GM19351 (cell line): ENCODE measurements around the gene MT1E.
"Not testable (repeated sequence)": the region's sequence is repeated elsewhere in the genome, so short reads cannot be mapped to it uniquely, and the experiment has no call there.

Experiments used
- ATAC-seq: cut with Tn5 transposase; IDR thresholded peaks from one replicate; pipeline ENCODE4 v1.9.1; 2021; ENCODE audit warnings: mild to moderate bottlenecking, moderate library complexity; ENCODE audit not compliant: unreplicated experiment

Gene MT1E

GRCh38 chr16:56625140-56625942 is at the start of gene MT1E:
Gene MT1E, plus strand, starts transcription at chr16:56625781. Its CDS starts 71 bp downstream, at chr16:56625852.
- peak; percentile 47 for ATAC-seq

GRCh38 chr16:56576585-56577299 is 48.8 kb upstream of the MT1E start:
- ATAC-seq = peak; percentile 96

- ATAC-seq = no peak
Measured at GRCh38 chr16:56577300-56577625, 48.3 kb upstream of the MT1E start.

- ATAC-seq = no peak
Measured at GRCh38 chr16:56580391-56581048, 45.1 kb upstream of the MT1E start.

GRCh38 chr16:56582911-56583310 is 42.7 kb upstream of the MT1E start:
- ATAC-seq = not testable (repeated sequence)

GRCh38 chr16:56583351-56584168 is 42.0 kb upstream of the MT1E start:
- ATAC-seq = no peak

GRCh38 chr16:56584276-56584675 is 41.3 kb upstream of the MT1E start:
- no peak for ATAC-seq

GRCh38 chr16:56588781-56589140 is 36.8 kb upstream of the MT1E start:
- ATAC-seq = no peak

GRCh38 chr16:56589141-56590039 is 36.2 kb upstream of the MT1E start, which contains the start of gene MT3:
Gene MT3, plus strand, starts transcription at chr16:56589528. Its CDS starts 63 bp downstream, at chr16:56589591.
- no peak for ATAC-seq

GRCh38 chr16:56591377-56592060 is 34.1 kb upstream of the MT1E start:
- ATAC-seq = no peak

- ATAC-seq = no peak
Measured at GRCh38 chr16:56593573-56594291, 31.8 kb upstream of the MT1E start.

- ATAC-seq = no peak
Measured at GRCh38 chr16:56594292-56594619, 31.3 kb upstream of the MT1E start.

GRCh38 chr16:56600398-56600999 is 25.1 kb upstream of the MT1E start:
- ATAC-seq = no peak

- ATAC-seq = no peak
Measured at GRCh38 chr16:56601325-56601724, 24.3 kb upstream of the MT1E start.

GRCh38 chr16:56603589-56603988 is 22.0 kb upstream of the MT1E start:
- ATAC-seq = no peak

GRCh38 chr16:56604966-56605365 is 20.6 kb upstream of the MT1E start:
- no peak for ATAC-seq

GRCh38 chr16:56605475-56605874 is 20.1 kb upstream of the MT1E start:
- ATAC-seq = no peak

- no peak for ATAC-seq
Measured at GRCh38 chr16:56606071-56606475, 19.5 kb upstream of the MT1E start.
